Thyroid gland (tissue), 4 donors: Measurements from ENCODE around the gene TMEM61.
A peak's percentile ranks its signal among the peaks of the same experiment; 100 is the strongest.

Experiments
- POLR2A ChIP-seq, 2 donors: fragments of 450-650 bp; IDR thresholded peaks; one replicate each; pipeline ENCODE4 v1.6.1; 2017; ENCODE audit warnings: antibody characterized with exemption in 2 of 2, mild to moderate bottlenecking in 2 of 2, moderate library complexity in 1 of 2
- TF ChIP-seq, protein P1 (sequence below), 6 experiments: fragments of 200-600 bp in 3 of 6; fragments of 450-650 bp in 3 of 6; sonication (generic) in 3 of 6; IDR thresholded peaks; one replicate each; pipeline ENCODE4 v1.5.1; 2016 to 2019; ENCODE audit warnings: antibody characterized with exemption in 6 of 6, mild to moderate bottlenecking in 2 of 6, inconsistent platforms in 1 of 6, moderate library complexity in 1 of 6

DNA sequence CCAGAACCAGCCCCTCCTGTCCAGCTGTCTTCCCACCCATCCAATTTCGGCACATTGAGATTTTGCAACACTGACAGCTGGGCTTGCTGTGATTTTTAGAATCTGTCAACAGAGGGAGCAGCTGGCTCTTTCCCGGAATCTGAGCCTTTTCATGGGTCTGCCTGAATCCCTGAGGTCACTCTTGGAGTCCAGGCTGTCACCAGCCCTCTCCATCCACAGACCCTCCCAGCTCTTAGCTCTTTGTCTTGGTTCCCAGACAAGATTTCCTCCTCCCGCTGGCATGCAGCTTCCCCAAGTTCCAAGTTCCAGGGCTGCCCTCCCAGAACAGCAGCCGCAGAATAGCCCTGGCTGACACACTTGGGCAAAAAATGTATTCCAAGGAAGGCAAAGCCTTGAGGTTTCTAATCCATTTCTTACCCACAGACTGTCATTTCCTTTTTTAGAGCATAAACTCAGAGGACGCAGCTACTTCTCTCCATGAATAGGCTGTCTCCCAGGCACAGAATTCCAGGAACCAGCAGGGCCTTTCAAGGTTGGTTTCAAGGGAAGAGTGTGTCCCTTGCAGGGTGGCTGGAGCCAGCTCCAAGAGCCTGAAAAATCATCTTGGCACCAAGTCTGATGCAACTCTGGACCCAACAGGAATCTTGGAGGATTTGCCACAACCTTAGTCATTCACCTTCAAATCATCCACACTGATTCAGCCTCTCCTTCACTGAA, 7.1 kb upstream of the TMEM61 start:
- TF ChIP-seq, protein P1, sequence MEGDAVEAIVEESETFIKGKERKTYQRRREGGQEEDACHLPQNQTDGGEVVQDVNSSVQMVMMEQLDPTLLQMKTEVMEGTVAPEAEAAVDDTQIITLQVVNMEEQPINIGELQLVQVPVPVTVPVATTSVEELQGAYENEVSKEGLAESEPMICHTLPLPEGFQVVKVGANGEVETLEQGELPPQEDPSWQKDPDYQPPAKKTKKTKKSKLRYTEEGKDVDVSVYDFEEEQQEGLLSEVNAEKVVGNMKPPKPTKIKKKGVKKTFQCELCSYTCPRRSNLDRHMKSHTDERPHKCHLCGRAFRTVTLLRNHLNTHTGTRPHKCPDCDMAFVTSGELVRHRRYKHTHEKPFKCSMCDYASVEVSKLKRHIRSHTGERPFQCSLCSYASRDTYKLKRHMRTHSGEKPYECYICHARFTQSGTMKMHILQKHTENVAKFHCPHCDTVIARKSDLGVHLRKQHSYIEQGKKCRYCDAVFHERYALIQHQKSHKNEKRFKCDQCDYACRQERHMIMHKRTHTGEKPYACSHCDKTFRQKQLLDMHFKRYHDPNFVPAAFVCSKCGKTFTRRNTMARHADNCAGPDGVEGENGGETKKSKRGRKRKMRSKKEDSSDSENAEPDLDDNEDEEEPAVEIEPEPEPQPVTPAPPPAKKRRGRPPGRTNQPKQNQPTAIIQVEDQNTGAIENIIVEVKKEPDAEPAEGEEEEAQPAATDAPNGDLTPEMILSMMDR (IDR thresholded peaks at IDR 0.05): peak in 2 of 6 experiments; percentile 14 to 26
- no peak for TF ChIP-seq POLR2A (IDR thresholded peaks at IDR 0.05)
